ENCODE measurements around the gene SPATA24. TPM values are rescaled to one million over a fixed set of nuclear protein-coding genes. Genes with fewer than 3 reads are reported as not detected.

SPATA24 gene
- total and polyA plus RNA-seq, 2 of the 8 experiments (the other 6 are each of a cell fraction or from before 2014, with no cell fraction given): 5.8 to 9.4 TPM

- no peak for TF ChIP-seq POU5F1 (IDR thresholded peaks at IDR 0.05; ENCODE audit: low read depth, low read length)
Observed at GRCh38 chr5:139401546-139401945, 2.3 kb downstream of the SPATA24 start (continued).

Measured in H1 (cell line).